Activated gamma-delta T cell (primary cell): Measurements from ENCODE around the gene EMC10.
"Not testable (repeated sequence)": the region's sequence is repeated elsewhere in the genome, so short reads cannot be mapped to it uniquely, and the experiment has no call there.

Source experiments
- DNase-seq: peaks from one replicate; lab custom pipeline; 2025; lab: John Stamatoyannopoulos, UW

Gene EMC10

DNA sequence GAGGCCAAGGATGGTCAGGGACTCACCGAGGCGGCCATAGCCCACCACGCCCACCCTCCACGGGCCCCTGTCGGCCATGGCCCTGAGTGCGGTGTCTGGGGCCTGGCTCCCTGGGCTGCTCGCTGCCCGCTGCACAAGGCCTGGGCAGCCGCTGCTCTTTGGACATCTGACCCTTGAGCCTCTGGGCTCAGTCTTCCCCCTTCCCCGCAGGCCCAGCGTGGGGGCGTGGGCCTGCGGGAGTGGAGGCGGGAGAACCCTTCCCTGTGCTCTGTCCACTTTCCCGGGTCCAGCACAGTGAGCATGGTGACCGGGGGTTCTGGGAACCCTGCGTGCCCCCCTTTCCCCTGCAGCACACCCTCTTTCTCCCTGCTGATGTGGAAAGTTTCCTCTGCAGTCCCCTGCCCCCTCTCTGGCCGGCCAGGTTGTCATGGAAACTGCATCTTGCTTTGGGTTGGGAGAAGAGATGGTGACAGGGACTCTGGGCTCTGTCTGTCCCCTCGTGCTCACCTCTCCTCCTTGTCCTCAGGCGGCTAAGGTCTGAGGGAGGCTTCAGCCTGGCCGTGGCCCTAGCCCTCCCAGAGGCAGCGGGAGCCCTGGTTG is 37.5 kb downstream of the EMC10 start, which contains the start of gene ASPDH:
Gene ASPDH (minus strand): TSS at position 168 of the 600 bp plus-strand sequence. CDS start 90 bp downstream, at position 78.
- no peak for DNase-seq

DNA sequence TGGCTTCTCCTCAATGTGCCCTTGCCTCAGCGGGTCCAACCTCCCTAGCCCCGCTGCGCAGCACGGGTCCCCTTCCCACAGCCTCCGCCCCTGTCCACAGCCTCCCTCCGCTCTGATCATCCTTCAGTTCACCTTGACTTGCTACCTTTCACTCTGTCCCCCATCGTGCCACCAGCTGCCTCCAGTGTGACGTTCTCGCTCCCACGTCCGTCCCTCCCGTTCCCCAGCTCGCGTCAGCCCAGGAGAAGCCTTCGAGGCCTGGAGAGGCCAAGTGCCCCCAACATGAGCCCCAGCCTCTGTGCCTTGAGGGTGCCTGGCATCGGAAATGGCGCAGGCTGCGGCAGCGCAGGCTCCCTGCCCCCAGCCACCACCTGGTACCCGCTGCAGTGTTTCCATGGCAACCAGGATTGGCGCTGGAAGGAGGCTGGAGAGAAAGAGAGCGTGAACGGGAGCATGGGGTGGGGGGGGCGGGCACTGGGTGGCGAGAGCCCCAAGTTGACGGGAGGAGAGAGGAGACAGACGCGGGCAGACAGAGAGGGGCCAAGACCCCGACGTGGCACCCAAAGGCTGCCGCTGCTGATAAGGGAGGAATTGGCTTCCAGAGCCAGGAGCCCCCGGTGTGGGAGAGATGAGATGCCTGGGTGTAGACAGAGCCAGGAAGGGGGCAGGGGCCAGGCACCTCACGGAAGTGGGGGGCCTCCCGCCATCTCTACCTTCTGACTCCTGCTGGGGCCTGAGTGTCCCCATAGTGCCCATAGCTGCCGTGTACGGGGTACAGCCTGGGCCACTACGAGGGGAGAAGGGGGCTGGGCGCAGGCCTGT is 38.2 kb downstream of the EMC10 start:
- DNase-seq: no peak

DNA sequence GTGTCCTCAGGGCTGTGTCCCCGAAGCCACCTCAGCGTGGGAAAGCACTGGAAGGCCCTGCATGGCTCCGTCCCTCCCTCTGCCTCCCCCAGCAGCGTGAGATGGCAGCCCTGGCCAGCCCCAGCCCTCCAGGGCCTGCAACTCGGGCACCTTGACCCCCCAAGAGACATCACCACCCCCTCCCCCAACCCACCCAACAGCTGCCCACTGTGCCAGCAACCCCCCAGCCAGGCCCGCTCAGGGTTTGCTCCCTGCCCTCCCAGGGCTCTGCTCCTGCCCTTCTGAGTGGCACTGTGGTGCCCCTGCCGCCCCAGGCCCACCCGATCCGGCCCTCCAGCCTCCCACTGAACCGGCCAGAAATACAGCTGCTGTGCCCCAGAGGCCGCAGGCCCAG is 38.9 kb downstream of the EMC10 start:
- DNase-seq: no peak

DNA sequence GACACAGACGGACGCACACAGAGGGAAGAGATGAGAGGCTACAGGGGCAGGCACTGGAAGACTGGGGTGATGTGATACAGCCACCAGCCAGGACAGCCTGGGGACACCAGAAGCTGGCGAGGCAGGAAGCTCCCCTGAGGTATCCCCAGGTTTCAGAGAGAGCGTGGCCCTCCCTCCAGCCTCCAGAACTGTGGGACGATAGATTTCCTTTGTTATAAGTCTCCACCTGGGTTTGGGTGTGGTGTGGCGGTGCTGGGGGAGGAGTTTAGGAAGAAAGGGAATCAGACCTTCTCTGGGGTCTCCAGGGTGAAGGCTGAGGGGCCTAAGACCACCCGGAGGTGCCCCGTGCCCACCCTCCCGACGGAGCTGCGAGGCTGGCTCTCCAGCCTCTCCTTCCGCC is 40.1 kb downstream of the EMC10 start:
- DNase-seq: no peak

DNA sequence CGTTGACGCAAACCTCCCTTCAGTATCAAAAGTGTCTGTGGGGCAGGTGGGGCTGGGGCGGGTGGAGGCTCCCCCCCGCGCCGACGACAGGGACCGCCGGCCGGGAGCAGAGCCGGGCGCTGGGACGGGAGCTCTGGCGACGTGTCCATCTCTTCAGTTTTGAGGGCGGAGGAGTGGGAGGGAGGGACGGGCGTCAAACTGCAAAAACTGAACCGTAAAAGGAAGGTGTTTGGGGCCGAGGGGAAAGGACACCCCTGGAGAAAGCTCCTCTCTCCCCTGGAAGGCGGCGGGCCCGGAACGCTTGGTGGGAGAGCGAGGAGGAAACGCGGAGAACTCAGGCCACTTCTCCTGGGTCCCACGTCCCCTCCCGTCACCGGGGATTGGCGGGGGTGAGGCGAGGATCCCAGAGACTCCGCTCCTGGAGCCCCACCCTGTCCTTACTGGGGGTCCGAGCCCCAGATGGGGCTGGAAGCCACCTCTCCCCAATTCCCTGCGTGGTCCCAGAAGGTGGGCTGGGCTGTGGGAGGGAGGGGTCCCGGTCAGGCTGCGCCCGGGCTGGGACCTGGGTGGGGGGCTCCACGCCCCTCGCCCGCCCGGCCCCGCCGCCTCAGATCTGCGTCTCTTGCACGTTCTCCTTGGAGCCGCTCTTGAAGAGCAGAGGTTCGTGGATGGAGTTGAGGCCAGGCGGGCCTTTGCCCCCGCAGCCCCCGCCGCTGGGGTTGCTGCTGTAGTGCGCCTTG is 40.8 kb downstream of the EMC10 start:
- DNase-seq: no peak

DNA sequence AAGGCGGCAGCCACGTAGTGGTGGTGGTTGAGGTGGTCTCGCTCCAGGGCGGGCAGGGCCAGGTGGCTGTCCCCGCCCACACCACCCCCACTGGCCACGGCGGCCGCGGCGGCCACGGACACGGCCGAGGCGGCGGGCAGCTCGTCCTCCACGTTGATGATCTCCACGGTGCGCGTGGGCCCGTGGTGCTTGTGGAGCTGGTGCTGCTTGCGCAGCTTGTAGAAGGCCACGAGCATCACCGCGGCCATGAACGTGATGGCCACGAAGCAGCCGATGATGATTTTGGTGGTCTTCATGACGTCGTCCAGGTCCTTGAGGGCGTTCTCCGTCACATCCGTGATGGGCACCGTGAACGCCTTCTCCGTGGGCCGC is 41.4 kb downstream of the EMC10 start:
- no peak for DNase-seq

DNA sequence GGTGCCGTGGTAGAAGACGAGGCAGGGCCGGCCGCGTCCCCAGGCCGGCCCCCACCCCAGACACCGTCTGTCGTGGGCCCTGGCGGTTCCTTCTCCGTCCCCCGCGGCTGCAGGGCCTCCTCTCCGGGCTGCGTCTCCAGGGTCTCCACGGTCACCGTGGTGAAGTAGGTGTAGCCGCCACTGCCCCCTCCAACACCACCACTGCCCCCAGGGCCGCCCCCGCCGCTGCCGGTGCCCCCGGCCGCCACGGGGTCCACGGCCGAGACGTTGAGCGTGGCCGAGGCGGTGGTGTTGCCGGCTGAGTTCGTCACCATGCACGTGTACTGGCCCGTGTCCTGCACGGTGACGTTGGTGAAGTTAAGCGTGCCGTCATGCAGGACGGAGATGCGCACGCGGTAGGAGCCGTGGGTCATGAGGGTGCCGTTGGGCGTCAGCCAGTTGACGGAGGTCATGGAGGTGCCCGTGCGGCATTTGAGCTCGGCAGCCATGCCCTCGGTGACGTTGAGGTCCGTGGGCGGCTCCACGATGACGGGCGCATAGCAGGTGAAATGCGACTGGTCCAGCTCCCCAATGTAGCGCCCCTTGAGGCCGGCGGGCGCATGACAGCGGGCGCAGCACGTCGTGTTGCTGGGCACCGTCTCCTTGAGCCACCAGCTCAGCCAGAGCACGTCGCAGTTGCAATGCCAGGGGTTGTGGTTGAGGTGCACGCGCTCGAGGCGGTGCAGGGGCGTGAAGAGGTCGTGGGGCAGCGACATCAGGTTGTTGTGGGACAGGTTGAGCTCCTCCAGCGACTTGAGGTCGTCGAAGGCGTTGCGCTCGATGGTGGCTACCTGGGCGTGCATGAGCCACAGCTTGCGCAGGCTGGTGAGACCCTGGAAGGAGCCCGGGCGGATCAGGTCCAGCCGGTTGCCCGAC is 42.0 kb downstream of the EMC10 start:
- no peak for DNase-seq

DNA sequence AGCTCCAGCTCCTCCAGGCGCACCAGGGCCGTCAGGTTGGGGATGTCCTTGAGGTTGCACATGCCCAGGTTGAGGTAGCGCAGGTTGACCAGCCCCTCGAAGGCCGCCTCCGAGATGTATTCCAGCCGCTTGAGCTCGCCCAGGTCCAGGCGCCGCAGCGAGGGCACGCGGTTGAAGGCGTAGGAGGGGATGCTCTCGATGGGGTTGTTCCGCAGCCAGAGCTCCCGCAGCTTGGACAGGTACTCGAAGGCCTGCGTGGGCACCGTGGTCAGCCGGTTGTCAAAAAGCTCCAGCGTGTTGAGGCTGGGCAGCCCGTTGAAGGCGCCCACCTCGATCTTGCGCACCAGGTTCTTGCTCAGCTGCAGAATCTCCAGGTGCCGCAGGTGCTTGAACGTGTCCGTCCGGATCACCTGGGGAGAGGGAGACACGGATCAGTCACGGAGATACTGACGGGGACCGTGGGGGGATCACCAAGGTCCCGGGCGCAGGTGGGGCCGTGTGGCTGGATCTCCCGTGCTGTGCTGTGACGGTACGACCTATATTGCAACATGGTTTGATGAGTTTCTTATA is 42.8 kb downstream of the EMC10 start:
- no peak for DNase-seq

DNA sequence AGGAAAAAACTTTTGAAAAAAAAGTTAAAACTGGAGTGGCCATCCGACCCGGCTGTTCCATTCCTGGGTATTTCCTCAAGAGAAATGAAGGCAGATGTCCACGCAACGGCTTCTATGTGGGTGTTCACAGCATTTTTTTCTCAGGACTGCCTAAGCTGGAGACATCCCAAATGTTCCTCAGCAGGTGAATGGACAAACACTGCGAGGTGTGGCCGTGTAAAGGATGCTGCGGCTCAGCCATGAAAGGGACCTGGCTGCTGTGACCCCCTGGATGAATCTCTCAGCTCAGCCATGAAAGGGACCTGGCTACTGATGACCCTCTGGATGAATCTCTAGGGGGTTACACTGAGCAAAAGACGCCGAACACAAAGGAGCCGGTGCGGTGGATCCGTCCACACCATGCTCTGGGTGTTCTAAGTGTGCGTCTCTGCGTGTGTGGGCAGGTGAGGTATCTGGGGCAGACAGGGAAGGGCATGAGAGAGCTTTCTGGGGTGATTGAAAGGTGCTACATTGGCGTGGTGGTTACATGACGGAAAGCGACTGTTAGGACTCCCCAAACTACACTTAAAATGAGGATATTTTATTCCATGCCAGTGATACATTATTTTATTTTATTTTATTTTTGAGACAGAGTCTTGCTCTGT is 44.6 kb downstream of the EMC10 start:
- no peak for DNase-seq

DNA sequence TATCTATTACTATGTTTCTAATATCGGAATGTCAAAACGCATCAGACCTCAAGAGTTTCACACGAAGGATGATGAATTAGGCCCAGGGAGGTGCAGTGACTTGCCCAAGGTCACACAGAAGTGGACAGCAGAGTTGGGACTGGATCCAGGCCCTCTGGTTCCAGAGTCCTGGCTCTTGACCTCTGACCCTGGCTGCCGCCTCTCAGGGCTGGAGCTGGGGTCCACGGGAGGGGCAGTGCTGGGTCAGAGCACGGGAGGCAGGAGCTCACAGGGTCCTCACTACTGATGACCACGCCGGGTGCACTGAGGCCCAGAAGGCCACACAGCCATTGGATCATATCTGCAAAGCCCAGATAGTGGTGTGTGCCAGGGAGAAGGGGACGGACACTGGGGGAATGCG is 46.6 kb downstream of the EMC10 start:
- DNase-seq: no peak

DNA sequence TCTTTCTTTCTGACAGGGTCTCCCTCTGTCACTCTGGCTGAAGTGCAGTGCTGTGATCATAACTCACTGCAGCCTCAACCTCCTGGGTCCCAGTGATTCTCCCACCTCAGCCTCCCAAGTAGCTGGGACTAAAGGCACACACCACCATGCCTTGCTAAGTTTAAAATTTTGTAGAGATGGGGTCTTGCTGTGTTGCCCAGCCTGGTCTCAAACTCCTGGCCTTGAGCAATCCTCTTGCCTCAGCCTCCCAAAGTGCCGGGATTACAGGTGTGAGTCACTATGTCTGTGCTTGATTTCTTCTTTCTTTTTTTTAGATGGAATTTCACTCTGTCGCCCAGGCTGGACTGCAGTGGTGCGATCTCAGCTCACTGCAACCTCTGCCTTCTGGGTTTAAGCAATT is 51.7 kb downstream of the EMC10 start:
- DNase-seq: not testable (repeated sequence)

DNA sequence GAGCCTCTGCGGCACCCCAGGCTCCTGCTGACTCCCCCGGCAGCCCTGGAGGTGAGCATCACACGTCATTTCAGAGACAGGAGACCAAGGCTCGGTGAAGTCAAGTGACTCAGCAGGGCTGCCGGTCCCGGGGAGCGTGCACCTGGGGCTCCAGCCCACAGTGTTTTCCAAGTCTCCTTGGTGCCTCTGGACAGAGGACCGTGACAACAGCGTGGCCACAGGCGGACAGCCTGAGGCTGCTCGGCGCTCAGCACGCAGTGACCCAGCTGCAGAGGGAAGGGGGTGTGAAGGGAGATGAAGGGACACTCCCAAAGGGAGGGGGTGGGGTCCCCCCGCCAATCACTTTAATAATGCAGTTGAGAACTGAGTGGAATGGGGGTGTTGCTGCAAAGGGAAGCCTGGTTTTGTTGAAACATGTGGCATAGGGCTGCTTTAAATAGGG is 54.9 kb downstream of the EMC10 start:
- DNase-seq: no peak

DNA sequence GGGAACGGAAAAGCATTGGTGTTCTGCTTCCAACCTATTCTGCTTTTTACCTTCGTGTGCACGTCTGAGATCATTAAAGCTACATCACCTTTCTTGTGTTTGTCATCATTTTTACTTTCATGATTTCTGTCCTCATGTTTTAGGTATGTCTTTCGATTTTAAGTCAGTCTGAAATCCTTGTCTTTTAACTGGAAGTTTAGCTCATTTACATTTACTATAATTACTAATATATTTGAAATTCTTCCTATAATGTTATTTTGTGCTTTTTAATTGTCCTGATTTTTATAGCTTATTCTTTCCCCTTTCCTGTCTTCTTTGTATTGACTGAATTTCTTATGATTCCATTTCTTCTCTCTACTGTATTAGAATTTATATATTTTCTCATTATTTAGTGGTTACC is 56.6 kb downstream of the EMC10 start:
- no peak for DNase-seq

DNA sequence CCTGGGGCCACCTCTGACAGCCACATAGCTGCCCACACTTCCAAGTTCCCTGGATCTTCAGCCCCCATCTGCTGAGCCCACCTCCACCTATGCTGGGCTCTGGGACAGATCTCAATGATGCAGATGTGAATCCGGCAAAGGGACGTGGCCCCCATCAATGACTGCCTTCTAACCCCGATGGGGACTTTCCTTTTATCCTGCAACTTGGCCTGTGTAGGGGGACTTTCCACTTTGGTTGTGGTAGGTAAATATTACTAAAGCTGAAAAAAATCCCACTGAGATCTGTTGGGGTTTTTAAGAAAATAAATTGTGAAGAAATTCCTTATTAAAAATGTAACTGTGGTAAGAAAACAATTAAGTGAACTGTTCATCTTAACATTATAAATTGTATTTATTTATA is 58.2 kb downstream of the EMC10 start:
- no peak for DNase-seq

DNA sequence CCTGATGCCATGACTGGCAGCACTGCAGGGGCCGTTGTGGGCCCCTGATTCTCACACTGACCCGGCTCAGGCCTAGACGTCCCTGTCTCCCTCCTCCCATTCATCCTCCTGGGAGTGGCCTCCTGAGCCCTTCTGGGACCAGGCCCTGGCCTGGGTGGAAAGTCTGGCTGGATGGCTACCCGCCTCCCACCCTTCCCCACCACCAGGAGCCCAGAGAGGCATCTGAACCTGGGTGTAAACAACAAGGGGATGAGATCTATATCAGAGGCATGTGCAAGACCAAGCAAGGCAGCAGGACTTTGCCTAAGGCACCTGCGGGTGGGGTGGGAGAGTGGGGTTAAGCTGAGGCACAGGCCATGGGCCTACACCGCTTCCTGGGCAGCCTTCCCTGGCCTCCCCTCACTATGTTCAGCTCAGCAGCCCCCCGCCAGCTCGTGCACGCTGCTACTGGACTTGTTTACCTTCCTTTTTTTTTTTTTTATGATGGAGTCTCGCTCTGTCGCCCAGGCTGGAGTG is 59.4 kb downstream of the EMC10 start:
- no peak for DNase-seq

DNA sequence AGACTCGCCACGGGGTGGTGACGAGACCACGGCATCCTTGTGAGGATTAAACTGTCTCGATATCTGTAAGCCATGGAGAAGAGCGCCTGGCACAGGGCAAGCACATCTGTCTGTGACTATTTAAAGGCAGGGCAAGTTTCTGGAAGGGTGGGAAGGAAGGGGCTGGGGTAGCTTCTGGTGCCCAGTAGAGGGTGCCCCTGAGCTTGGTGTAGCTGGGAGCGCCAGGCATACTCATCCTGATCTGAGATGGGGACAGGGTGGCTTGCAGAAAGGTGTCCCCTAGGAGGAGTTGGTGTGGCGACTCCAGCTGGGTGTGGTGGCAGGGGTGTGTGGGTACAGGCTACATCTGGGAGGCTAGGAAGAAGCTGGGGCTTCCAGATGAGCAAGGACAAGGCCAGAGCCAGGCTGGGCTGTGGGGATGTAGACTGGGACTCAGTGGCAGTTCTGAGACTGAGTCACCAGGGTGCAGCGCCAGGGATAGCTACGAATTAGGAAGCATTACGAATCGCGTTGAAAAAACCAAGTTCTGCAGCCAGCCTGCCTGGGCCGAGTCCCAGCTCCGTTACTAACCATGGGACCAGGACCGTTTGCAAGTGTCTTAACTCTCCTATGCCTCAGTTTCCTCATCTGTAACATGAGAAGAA is 60.5 kb downstream of the EMC10 start:
- DNase-seq: no peak

DNA sequence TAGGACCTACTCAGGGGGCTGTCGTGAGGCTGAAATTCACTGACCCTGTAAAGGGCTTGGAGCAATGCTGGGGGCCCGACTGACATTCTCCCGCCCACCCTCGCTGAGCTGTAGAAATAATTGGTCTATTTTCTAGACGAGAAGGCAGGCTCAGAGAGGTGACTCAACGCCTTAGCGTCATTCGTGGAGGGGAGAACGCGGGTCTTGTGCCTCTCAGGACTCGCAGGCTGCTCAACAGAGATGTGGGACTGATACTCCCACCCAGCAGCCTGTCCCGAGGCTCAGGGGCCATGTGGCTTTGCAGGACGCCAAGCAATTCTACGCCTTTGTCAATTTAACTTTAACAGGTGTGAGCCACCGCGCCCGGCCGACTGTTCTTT is 61.0 kb downstream of the EMC10 start:
- DNase-seq: no peak

DNA sequence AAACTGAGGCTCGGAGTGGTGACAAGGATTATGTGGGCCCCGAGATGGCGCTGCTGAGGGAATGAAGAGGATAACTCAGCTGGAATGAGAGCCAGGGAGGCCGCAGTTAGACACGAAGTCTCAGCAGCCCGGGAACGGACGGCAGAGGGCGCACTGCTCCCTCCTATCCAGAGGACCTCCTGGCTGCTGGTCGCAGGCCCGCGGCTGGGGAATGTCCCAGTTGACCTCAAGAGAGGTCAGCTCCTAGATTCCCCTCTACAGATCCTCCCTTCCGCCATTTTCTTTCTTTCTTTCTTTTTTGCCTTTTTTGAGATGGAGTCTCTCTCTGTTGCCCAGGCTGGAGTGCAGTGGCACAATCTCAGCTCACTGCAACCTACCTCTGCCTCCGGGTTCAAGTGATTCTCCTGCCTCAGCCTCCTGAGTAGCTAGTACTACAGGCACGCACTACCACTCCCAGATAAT is 61.5 kb downstream of the EMC10 start:
- DNase-seq: no peak
